Type B pancreatic cell (in vitro differentiated cells): ENCODE measurements around the gene TFDP1. TPM values are rescaled to one million over a fixed set of nuclear protein-coding genes. Genes with fewer than 3 reads are reported as not detected.

Source experiments
- DNase-seq: peaks from one replicate; pipeline ENCODE4 v3.0.0; 2021; ENCODE audit warnings: mixed read lengths; ENCODE audit not compliant: unreplicated experiment; ENCODE audit errors: extremely low spot score
- H3K27ac Mint-ChIP-seq: 2 replicates; pipeline ENCODE4 v1.8.0; 2021; ENCODE audit warnings: mild to moderate bottlenecking, mixed read lengths
- H3K27me3 Mint-ChIP-seq: 2 replicates; pipeline ENCODE4 v1.8.0; 2021; ENCODE audit warnings: mixed read lengths
- H3K36me3 Mint-ChIP-seq: 2 replicates; pipeline ENCODE4 v1.8.0; 2021; ENCODE audit warnings: mixed read lengths
- H3K4me1 Mint-ChIP-seq: one replicate; pipeline ENCODE4 v1.8.0; 2021; ENCODE audit warnings: mixed read lengths; ENCODE audit not compliant: unreplicated experiment
- H3K4me3 Mint-ChIP-seq: 2 replicates; pipeline ENCODE4 v1.8.0; 2021; ENCODE audit warnings: mild to moderate bottlenecking, mixed read lengths
- H3K9me3 Mint-ChIP-seq: 2 replicates; pipeline ENCODE4 v1.8.0; 2021; ENCODE audit warnings: mixed read lengths
- CTCF ChIP-seq: fragments of 200-600 bp; sonication (generic); conservative IDR thresholded peaks from 2 replicates; pipeline ENCODE4 v1.5.0; 2021; ENCODE audit warnings: antibody characterized with exemption, mild to moderate bottlenecking
- total RNA-seq: library from RNA; stranded (reverse); gene quantifications from 2 replicates; pipeline ENCODE4 v1.2.1, GENCODE V29; 2021; ENCODE audit warnings: low replicate concordance

TFDP1 gene
- total RNA-seq, 1 donor from 2014 or later: 78.8 TPM

- Mint-ChIP-seq H3K9me3 (no peaks in the 10 kb centered on the region), H3K4me3 (no peak overlapping the region), H3K4me1 (peaks cover 7% of the 10 kb centered on the region), H3K27me3 (no peaks in the 10 kb centered on the region), H3K36me3 (peaks cover 4% of the 10 kb centered on the region), H3K27ac (no peak overlapping the region)
- no peak for TF ChIP-seq CTCF
- DNase-seq: peak; percentile 42
Measured at GRCh38 chr13:113649212-113649611, 64.7 kb downstream of the TFDP1 start.

- no peaks in the 10 kb centered on the region for H3K9me3 Mint-ChIP-seq
- H3K27ac Mint-ChIP-seq: no peak overlapping the region
- no peak for TF ChIP-seq CTCF
- no peaks in the 10 kb centered on the region for H3K27me3 Mint-ChIP-seq
- DNase-seq: peak; percentile 65
- H3K4me1 Mint-ChIP-seq: peaks cover 9% of the 10 kb centered on the region
- peaks cover 4% of the 10 kb centered on the region for H3K36me3 Mint-ChIP-seq
- H3K4me3 Mint-ChIP-seq: no peak overlapping the region
Measured at GRCh38 chr13:113650275-113650674, 65.7 kb downstream of the TFDP1 start.

- no peak for TF ChIP-seq CTCF
- H3K36me3 Mint-ChIP-seq: peaks cover 4% of the 10 kb centered on the region
- peaks cover 9% of the 10 kb centered on the region for H3K4me1 Mint-ChIP-seq
- no peaks in the 10 kb centered on the region for H3K27me3 Mint-ChIP-seq
- DNase-seq: peak; percentile 54
- H3K9me3 Mint-ChIP-seq: no peaks in the 10 kb centered on the region
- H3K4me3 Mint-ChIP-seq: no peak overlapping the region
- H3K27ac Mint-ChIP-seq: no peak overlapping the region
Measured at GRCh38 chr13:113650731-113651148, 66.2 kb downstream of the TFDP1 start.

GRCh38 chr13:113651511-113652403, 67.2 kb downstream of the TFDP1 start:
- no peak overlapping the region for H3K27ac Mint-ChIP-seq
- no peak overlapping the region for H3K4me3 Mint-ChIP-seq
- no peaks in the 10 kb centered on the region for H3K9me3 Mint-ChIP-seq
- no peaks in the 10 kb centered on the region for H3K36me3 Mint-ChIP-seq
- DNase-seq: peak; percentile 67
- no peaks in the 10 kb centered on the region for H3K27me3 Mint-ChIP-seq
- peaks cover 9% of the 10 kb centered on the region for H3K4me1 Mint-ChIP-seq
- no peak for TF ChIP-seq CTCF

GRCh38 chr13:113652404-113653263, 68.1 kb downstream of the TFDP1 start:
- no peak for TF ChIP-seq CTCF
- H3K27ac Mint-ChIP-seq: no peak overlapping the region
- DNase-seq: peak; percentile 57
- H3K27me3 Mint-ChIP-seq: no peaks in the 10 kb centered on the region
- no peak overlapping the region for H3K4me3 Mint-ChIP-seq
- H3K4me1 Mint-ChIP-seq: peaks cover 9% of the 10 kb centered on the region
- H3K36me3 Mint-ChIP-seq: no peaks in the 10 kb centered on the region
- no peaks in the 10 kb centered on the region for H3K9me3 Mint-ChIP-seq
